ENCODE results near the gene SGCE.

The SGCE gene

GRCh38 chr7:94657771-94658693, 2.1 kb upstream of the SGCE start:
- H3K27ac ChIP-seq = peak overlapping the region; percentile 87
- peak; percentile 18; the same call in 1 of the 2 replicates for TF ChIP-seq CTCF (conservative IDR thresholded peaks at IDR 0.05)

DNA sequence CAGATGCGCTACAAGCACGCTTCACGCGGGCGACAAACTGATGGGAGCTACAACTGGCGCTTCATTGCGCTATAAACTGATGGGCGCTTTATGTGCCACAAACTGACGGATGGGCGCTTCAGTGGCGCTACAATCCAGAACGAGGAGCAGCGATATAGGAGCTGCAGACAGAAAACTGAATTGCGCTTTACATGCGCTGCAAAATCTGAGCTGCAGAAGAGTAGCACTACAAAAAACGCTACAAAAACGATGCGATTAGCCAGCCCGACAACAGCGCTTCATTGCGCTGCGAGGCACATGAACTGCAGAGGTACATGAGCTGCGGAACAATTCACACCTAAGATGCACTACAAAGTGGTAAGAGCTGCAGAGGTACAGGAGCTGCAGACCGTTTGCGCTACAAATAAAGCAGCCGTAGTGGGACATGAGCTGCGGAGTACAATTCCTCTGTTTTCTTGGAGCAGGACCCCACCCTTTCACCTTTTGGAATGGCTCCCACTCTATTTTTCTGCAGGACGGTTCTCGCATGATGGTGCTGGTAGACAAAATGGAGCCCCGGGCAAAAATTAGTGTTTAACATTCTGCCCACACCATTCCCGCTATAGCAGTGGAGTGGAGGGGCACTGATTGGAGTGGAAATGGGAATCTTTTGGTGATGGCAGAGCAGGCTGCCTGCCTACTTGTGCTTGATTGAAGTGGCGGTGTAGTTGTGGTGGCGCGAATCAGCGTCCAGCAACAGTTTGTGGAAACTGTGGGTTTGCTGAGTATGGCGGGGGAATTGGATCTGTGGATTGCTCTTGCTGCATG, 1.2 kb upstream of the SGCE start:
- peak overlapping the region; percentile 87 for H3K27ac ChIP-seq
- no peak for TF ChIP-seq CTCF (conservative IDR thresholded peaks at IDR 0.05)

DNA sequence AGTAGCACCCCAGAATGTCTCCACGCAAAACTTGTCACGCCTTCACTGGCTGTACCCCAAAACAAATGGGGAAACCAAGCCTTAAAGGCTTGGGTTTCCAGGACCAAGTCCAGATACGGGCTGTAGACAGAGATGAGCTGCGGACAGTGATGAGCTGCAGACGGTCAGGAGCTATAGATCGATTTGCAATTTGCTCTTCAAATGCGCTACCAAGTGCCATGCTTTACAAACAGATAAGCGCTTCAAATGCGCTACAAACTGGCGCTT, 658 bp upstream of the SGCE start:
- no peak for TF ChIP-seq CTCF (conservative IDR thresholded peaks at IDR 0.05)
- H3K27ac ChIP-seq = peak overlapping the region; percentile 87

DNA sequence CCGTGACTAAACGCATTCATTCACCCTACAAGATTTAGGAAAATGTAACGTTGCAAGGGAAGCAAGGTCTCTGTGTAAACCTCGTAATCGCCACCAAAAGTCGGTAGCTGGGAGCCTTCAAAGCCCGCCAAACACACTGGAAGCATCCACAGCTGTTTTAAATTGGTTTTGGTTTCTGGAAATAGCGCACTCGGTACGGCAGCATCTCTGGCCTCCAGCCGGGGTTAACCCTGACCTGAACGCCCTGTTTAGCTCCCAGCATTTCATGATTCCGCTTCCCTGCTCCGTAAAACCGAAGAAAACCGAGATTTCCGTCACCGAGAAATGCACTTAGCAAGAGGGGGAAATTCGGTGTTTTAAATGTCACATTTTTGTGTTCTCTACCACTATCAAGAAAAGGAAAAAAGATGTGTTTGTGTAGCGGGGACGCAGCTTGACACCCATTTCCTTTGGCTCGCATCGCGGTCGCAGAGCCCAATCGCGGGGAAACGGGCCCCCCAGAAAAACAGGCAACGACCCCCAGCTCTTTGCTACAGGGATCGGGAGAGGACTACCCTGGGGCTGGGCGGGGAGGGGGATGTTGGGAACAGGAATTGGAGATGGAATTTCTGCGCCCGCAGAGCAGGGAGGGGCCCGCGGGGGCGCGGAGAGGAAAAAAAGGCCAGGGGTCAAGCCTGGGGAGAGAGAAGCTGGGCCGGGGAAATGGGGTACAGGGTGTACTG, 646 bp downstream of the SGCE start:
- H3K27ac ChIP-seq = peak overlapping the region; percentile 87
- TF ChIP-seq CTCF (conservative IDR thresholded peaks at IDR 0.05) = no peak

- peak overlapping the region; percentile 87 for H3K27ac ChIP-seq
- no peak for TF ChIP-seq CTCF (conservative IDR thresholded peaks at IDR 0.05)
Observed at GRCh38 chr7:94654783-94655125, 1.2 kb downstream of the SGCE start.

- no peak overlapping the region for H3K27ac ChIP-seq
- TF ChIP-seq CTCF (conservative IDR thresholded peaks at IDR 0.05) = no peak
Observed at GRCh38 chr7:94650147-94651051, 5.5 kb downstream of the SGCE start.

All from VCaP (cell line).